HFFc6 (cell line): Measurements from ENCODE around the gene CTAGE1. TPM values are rescaled to one million over a fixed set of nuclear protein-coding genes. Genes with fewer than 3 reads are reported as not detected.

Source experiments
- DNase-seq: peaks from one replicate; pipeline ENCODE4 v3.0.0-alpha.2; 2018
- H3K27ac Mint-ChIP-seq: 2 replicates; pipeline ENCODE4 v1.8.0; 2020; ENCODE audit warnings: mild to moderate bottlenecking, mixed read lengths
- H3K27me3 Mint-ChIP-seq: 2 replicates; pipeline ENCODE4 v1.8.0; 2021; ENCODE audit warnings: mild to moderate bottlenecking, moderate library complexity, mixed read lengths; ENCODE audit not compliant: insufficient read depth
- H3K36me3 Mint-ChIP-seq: 2 replicates; pipeline ENCODE4 v1.8.0; 2021; ENCODE audit warnings: low read depth, mixed read lengths
- H3K4me1 Mint-ChIP-seq: 2 replicates; pipeline ENCODE4 v1.8.0; 2020; ENCODE audit warnings: low read depth, mixed read lengths
- H3K4me3 Mint-ChIP-seq: 2 replicates; pipeline ENCODE4 v1.8.0; 2020; ENCODE audit warnings: mild to moderate bottlenecking, moderate library complexity, mixed read lengths
- H3K9me3 Mint-ChIP-seq: 2 replicates; pipeline ENCODE4 v1.8.0; 2020; ENCODE audit warnings: mild to moderate bottlenecking, mixed read lengths
- CTCF ChIP-seq: fragments of 200-600 bp; sonication (generic); IDR thresholded peaks from 2 replicates; pipeline ENCODE4 v1.5.0; 2021; ENCODE audit warnings: antibody characterized with exemption, mild to moderate bottlenecking
- total RNA-seq, 6 experiments: library from RNA; stranded (reverse); fragmentation: NEBNext Ultra II Directional; extraction: Animal tissue kit (Norgen Biotek cat#: 25700); gene quantifications; 2 replicates in 1 of 6; 3 replicates in 5 of 6; pipeline ENCODE4 v1.2.3, GENCODE V29; 2021

Gene CTAGE1
- total RNA-seq, 6 experiments from 2014 or later = 0.11 to 0.30 (median 0.12) TPM

DNA sequence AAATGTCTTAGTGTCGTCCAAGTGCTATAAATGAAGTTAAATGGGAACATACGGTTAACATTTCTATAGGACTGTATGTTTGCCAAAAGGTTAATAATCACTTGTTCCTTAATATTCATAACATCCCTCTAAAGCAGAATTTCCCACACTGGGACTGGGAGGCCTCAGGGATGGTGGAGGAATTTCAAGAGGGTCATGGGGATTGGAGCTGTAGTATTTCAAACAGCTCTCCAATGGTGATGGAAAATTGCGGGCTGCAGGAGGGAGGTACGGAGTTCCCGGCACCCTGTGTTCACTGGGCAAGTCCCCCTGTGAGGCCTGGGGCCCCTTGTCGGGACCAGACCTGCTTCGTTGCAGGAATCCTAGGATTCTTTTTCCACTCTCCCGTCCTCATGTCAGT, 39.8 kb upstream of the CTAGE1 start:
- no peak for TF ChIP-seq CTCF
- Mint-ChIP-seq H3K9me3 (no peaks in the 10 kb centered on the region), H3K27me3 (peaks cover 9% of the 10 kb centered on the region), H3K36me3 (no peaks in the 10 kb centered on the region), H3K4me3 (no peak overlapping the region), H3K27ac (no peak overlapping the region), H3K4me1 (peaks cover 15% of the 10 kb centered on the region; the same call in 1 of the 2 replicates)
- DNase-seq = no peak

DNA sequence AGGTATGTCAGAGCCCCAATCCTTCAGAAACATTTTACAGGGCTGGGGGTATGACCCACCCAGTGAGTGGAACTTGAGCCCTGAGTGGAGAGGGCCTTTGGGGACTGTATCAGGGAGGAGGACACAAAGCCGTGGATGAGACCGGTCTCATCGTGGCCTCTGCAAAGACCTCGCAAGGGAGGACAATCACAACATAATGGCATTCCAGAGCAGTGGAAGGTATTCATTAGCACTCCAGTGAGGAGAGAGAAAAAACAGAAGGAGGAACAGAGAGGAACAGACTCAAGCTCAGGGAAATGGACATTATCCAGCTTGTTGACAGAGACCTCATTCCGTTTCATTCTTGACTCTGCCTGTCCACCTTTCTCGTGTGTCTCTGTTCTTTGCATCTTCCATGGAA, 38.8 kb upstream of the CTAGE1 start:
- H3K36me3 Mint-ChIP-seq = no peaks in the 10 kb centered on the region
- H3K27ac Mint-ChIP-seq = no peak overlapping the region
- peaks cover 12% of the 10 kb centered on the region for H3K27me3 Mint-ChIP-seq
- peaks cover 15% of the 10 kb centered on the region; the same call in 1 of the 2 replicates for H3K4me1 Mint-ChIP-seq
- H3K9me3 Mint-ChIP-seq = no peaks in the 10 kb centered on the region
- TF ChIP-seq CTCF = no peak
- no peak overlapping the region for H3K4me3 Mint-ChIP-seq
- DNase-seq = no peak

GRCh38 chr18:22456116-22456480, 38.4 kb upstream of the CTAGE1 start:
- no peak overlapping the region for H3K4me3 Mint-ChIP-seq
- no peaks in the 10 kb centered on the region for H3K9me3 Mint-ChIP-seq
- peaks cover 15% of the 10 kb centered on the region; the same call in 1 of the 2 replicates for H3K4me1 Mint-ChIP-seq
- H3K36me3 Mint-ChIP-seq = no peaks in the 10 kb centered on the region
- TF ChIP-seq CTCF = no peak
- peaks cover 12% of the 10 kb centered on the region for H3K27me3 Mint-ChIP-seq
- H3K27ac Mint-ChIP-seq = no peak overlapping the region
- no peak for DNase-seq

- DNase-seq = no peak
- peaks cover 15% of the 10 kb centered on the region; the same call in 1 of the 2 replicates for H3K4me1 Mint-ChIP-seq
- peaks cover 12% of the 10 kb centered on the region for H3K27me3 Mint-ChIP-seq
- H3K4me3 Mint-ChIP-seq = no peak overlapping the region
- H3K36me3 Mint-ChIP-seq = no peaks in the 10 kb centered on the region
- H3K27ac Mint-ChIP-seq = no peak overlapping the region
- no peaks in the 10 kb centered on the region for H3K9me3 Mint-ChIP-seq
- no peak for TF ChIP-seq CTCF
These were observed 37.9 kb upstream of the CTAGE1 start for GRCh38 chr18:22455425-22456115.

DNA sequence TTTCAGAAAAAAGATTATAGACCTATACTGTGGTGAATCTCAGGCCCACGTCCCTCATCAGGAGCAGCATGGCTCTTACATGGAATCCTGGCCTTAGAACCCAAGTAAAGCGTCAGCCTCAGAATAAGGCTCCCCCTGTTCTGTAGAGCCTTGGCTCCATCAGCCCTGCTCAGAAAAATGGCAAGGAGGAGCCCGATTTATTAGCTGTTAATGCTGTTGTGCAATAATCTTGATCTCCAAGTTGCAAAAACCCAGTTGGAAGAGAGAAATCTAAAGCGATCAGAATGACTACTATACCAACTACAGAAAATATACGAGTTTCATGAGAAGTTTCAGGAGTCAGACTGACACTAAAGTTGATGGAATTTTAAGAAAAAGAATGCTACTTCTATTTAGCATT, 35.6 kb upstream of the CTAGE1 start:
- peaks cover 12% of the 10 kb centered on the region for H3K27me3 Mint-ChIP-seq
- no peak for TF ChIP-seq CTCF
- peaks cover 10% of the 10 kb centered on the region; the same call in 1 of the 2 replicates for H3K4me1 Mint-ChIP-seq
- peaks cover 15% of the 10 kb centered on the region for H3K36me3 Mint-ChIP-seq
- no peak overlapping the region for H3K27ac Mint-ChIP-seq
- no peak for DNase-seq
- H3K9me3 Mint-ChIP-seq = peaks cover 22% of the 10 kb centered on the region
- H3K4me3 Mint-ChIP-seq = no peak overlapping the region
